T-helper 9 cell (primary cell): ENCODE measurements around the gene BPGM.

Experiments
- DNase-seq: peaks from one replicate; pipeline ENCODE4 v3.0.0-alpha.2; 2020
- total RNA-seq, 2 donors: gene quantifications; one replicate each; lab custom pipeline; 2026; lab: John Stamatoyannopoulos, UW

Gene BPGM
- total RNA-seq, result 37.6 to 47.1 reads per million in 2 donors

- DNase-seq, result peak; percentile 95
Measured at GRCh38 chr7:134646425-134647305, at the start of gene BPGM. TSS of gene BPGM (plus strand) at chr7:134646853. CDS start at chr7:134661508, 14,655 bp downstream.

GRCh38 chr7:134599371-134599770, 47.3 kb upstream of the BPGM start:
- no peak for DNase-seq

GRCh38 chr7:134601459-134601858, 45.2 kb upstream of the BPGM start:
- no peak for DNase-seq

- DNase-seq, result no peak
Measured at GRCh38 chr7:134602881-134603451, 43.7 kb upstream of the BPGM start.

- peak; percentile 48 for DNase-seq
Measured at GRCh38 chr7:134605978-134606923, 40.4 kb upstream of the BPGM start.

GRCh38 chr7:134611611-134612151, 35.0 kb upstream of the BPGM start:
- no peak for DNase-seq

- DNase-seq, result no peak
Measured at GRCh38 chr7:134612197-134612596, 34.5 kb upstream of the BPGM start.

- no peak for DNase-seq
Measured at GRCh38 chr7:134613623-134614347, 32.9 kb upstream of the BPGM start.

GRCh38 chr7:134616611-134617010, 30.0 kb upstream of the BPGM start:
- DNase-seq, result no peak

GRCh38 chr7:134618756-134619530, 27.7 kb upstream of the BPGM start:
- no peak for DNase-seq

- DNase-seq, result no peak
Measured at GRCh38 chr7:134619627-134620331, 26.9 kb upstream of the BPGM start.

- no peak for DNase-seq
Measured at GRCh38 chr7:134622303-134622995, 24.2 kb upstream of the BPGM start.

GRCh38 chr7:134623193-134623592, 23.5 kb upstream of the BPGM start:
- DNase-seq, result no peak

- no peak for DNase-seq
Measured at GRCh38 chr7:134625550-134625949, 21.1 kb upstream of the BPGM start.

- no peak for DNase-seq
Measured at GRCh38 chr7:134627109-134627774, 19.4 kb upstream of the BPGM start.

GRCh38 chr7:134627775-134628153, 18.9 kb upstream of the BPGM start:
- no peak for DNase-seq

GRCh38 chr7:134629445-134629844, 17.2 kb upstream of the BPGM start:
- no peak for DNase-seq

GRCh38 chr7:134630237-134630636, 16.4 kb upstream of the BPGM start:
- no peak for DNase-seq

- no peak for DNase-seq
Measured at GRCh38 chr7:134630893-134631292, 15.8 kb upstream of the BPGM start.
